ENCODE results near the gene SPRR2E.

DNA sequence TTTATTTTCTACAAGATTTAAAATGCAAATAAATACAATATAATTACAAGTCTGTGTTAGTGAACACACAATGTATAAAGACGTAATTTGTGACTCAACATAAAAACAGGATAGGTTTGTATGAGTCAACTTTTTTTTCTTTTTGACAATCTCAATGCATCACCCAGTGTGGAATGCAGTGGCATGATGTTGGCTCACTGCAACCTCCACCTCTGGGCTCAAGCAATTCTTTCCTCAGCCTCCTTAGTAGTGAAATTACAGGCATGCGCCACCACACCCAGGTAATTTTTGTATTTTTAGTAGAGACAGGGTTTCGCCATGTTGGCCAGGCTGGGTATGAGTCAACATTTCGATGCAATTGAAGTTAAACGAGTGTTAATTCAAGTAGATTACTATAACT lies 5.9 kb upstream of the SPRR2E start:
- TF ChIP-seq, protein P1, sequence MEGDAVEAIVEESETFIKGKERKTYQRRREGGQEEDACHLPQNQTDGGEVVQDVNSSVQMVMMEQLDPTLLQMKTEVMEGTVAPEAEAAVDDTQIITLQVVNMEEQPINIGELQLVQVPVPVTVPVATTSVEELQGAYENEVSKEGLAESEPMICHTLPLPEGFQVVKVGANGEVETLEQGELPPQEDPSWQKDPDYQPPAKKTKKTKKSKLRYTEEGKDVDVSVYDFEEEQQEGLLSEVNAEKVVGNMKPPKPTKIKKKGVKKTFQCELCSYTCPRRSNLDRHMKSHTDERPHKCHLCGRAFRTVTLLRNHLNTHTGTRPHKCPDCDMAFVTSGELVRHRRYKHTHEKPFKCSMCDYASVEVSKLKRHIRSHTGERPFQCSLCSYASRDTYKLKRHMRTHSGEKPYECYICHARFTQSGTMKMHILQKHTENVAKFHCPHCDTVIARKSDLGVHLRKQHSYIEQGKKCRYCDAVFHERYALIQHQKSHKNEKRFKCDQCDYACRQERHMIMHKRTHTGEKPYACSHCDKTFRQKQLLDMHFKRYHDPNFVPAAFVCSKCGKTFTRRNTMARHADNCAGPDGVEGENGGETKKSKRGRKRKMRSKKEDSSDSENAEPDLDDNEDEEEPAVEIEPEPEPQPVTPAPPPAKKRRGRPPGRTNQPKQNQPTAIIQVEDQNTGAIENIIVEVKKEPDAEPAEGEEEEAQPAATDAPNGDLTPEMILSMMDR (IDR thresholded peaks at IDR 0.05; ENCODE audit: control extremely low read depth in 1 of 3, insufficient read depth in 1 of 3, low read depth in 1 of 3, low read length in 3 of 3): no peak
- TF ChIP-seq SIRT6 (IDR thresholded peaks at IDR 0.05; ENCODE audit: low read length): no peak
- TF ChIP-seq EZH2 (IDR thresholded peaks at IDR 0.05; ENCODE audit: low read depth, low read length, severe bottlenecking): no peak
- TF ChIP-seq, protein P2, sequence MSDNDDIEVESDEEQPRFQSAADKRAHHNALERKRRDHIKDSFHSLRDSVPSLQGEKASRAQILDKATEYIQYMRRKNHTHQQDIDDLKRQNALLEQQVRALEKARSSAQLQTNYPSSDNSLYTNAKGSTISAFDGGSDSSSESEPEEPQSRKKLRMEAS (IDR thresholded peaks at IDR 0.05): no peak
- no peak for TF ChIP-seq TBP (IDR thresholded peaks at IDR 0.05; ENCODE audit: low read depth, low read length)
- no peak for TF ChIP-seq CEBPB (IDR thresholded peaks at IDR 0.05; ENCODE audit: low read depth, low read length)
- TF ChIP-seq RFX5 (IDR thresholded peaks at IDR 0.05; ENCODE audit: borderline replicate concordance, low read depth, low read length): no peak
- TF ChIP-seq HDAC6 (IDR thresholded peaks at IDR 0.05; ENCODE audit: low read depth, low read length): no peak
- TF ChIP-seq TAF1 (IDR thresholded peaks at IDR 0.05; ENCODE audit: low read depth, low read length): no peak
- no peak for TF ChIP-seq YY1 (IDR thresholded peaks at IDR 0.05; ENCODE audit: low read depth, low read length)
- no peak for TF ChIP-seq ZNF274 (IDR thresholded peaks at IDR 0.05; ENCODE audit: borderline replicate concordance, extremely low read depth, low read length)
- TF ChIP-seq POLR2A (IDR thresholded peaks at IDR 0.05; ENCODE audit: control extremely low read depth in 1 of 2, low read depth in 2 of 2, low read length in 2 of 2): no peak
- no peak for TF ChIP-seq SRF (IDR thresholded peaks at IDR 0.05; ENCODE audit: low read depth, low read length)

Measured in H1 (cell line).